Measurements from ENCODE around the gene LAMB1. TPM values are rescaled to one million over a fixed set of nuclear protein-coding genes. Genes with fewer than 3 reads are reported as not detected.

LAMB1 gene
- total RNA-seq, 1 experiment from 2014 or later, result 61.0 TPM

- H3K4me3 ChIP-seq (ENCODE audit: insufficient read depth, low read depth, low read length), result no peak overlapping the region
- H3K36me3 ChIP-seq (replicated peaks; ENCODE audit: control insufficient read depth, insufficient read depth, low read length), result no peaks in the 10 kb centered on the region; the same call in none of the 2 replicates
- DNase-seq, result no peak
- H3K27me3 ChIP-seq (ENCODE audit: control insufficient read depth, insufficient read depth, low read length), result peaks cover 20% of the 10 kb centered on the region
Measured at GRCh38 chr7:107998150-107998549, 4.8 kb downstream of the LAMB1 start.

- peaks cover 4% of the 10 kb centered on the region; the same call in 1 of the 2 replicates for H3K27me3 ChIP-seq (ENCODE audit: control insufficient read depth, insufficient read depth, low read length)
- no peak overlapping the region for H3K4me3 ChIP-seq (ENCODE audit: insufficient read depth, low read depth, low read length)
- H3K36me3 ChIP-seq (replicated peaks; ENCODE audit: control insufficient read depth, insufficient read depth, low read length), result no peaks in the 10 kb centered on the region; the same call in none of the 2 replicates
- DNase-seq, result no peak
Measured at GRCh38 chr7:107996072-107996882, 6.7 kb downstream of the LAMB1 start.

- Histone ChIP-seq H3K36me3 (replicated peaks; ENCODE audit: control insufficient read depth, insufficient read depth, low read length) (no peaks in the 10 kb centered on the region; the same call in none of the 2 replicates), H3K27me3 (ENCODE audit: control insufficient read depth, insufficient read depth, low read length) (no peaks in the 10 kb centered on the region), H3K4me3 (ENCODE audit: insufficient read depth, low read depth, low read length) (no peak overlapping the region)
- peak; percentile 52 for DNase-seq
Measured at GRCh38 chr7:107995184-107996071, 7.5 kb downstream of the LAMB1 start.

GRCh38 chr7:107994421-107995030 is 8.4 kb downstream of the LAMB1 start:
- Histone ChIP-seq H3K36me3 (replicated peaks; ENCODE audit: control insufficient read depth, insufficient read depth, low read length) (no peaks in the 10 kb centered on the region; the same call in none of the 2 replicates), H3K27me3 (ENCODE audit: control insufficient read depth, insufficient read depth, low read length) (no peaks in the 10 kb centered on the region), H3K4me3 (ENCODE audit: insufficient read depth, low read depth, low read length) (no peak overlapping the region)
- DNase-seq, result no peak

- H3K36me3 ChIP-seq (replicated peaks; ENCODE audit: control insufficient read depth, insufficient read depth, low read length), result no peaks in the 10 kb centered on the region; the same call in none of the 2 replicates
- H3K27me3 ChIP-seq (ENCODE audit: control insufficient read depth, insufficient read depth, low read length), result no peaks in the 10 kb centered on the region
- H3K4me3 ChIP-seq (ENCODE audit: insufficient read depth, low read depth, low read length), result no peak overlapping the region
- no peak for DNase-seq
Measured at GRCh38 chr7:107993891-107994291, 9.1 kb downstream of the LAMB1 start.

GRCh38 chr7:107989618-107990373 is 13.2 kb downstream of the LAMB1 start:
- Histone ChIP-seq H3K36me3 (replicated peaks; ENCODE audit: control insufficient read depth, insufficient read depth, low read length) (no peaks in the 10 kb centered on the region; the same call in 1 of the 2 replicates), H3K4me3 (ENCODE audit: insufficient read depth, low read depth, low read length) (no peak overlapping the region), H3K27me3 (ENCODE audit: control insufficient read depth, insufficient read depth, low read length) (no peaks in the 10 kb centered on the region)
- no peak for DNase-seq

- no peak for DNase-seq
- no peaks in the 10 kb centered on the region; the same call in 1 of the 2 replicates for H3K36me3 ChIP-seq (replicated peaks; ENCODE audit: control insufficient read depth, insufficient read depth, low read length)
- no peak overlapping the region for H3K4me3 ChIP-seq (ENCODE audit: insufficient read depth, low read depth, low read length)
- no peaks in the 10 kb centered on the region for H3K27me3 ChIP-seq (ENCODE audit: control insufficient read depth, insufficient read depth, low read length)
Measured at GRCh38 chr7:107982918-107983389, 20.0 kb downstream of the LAMB1 start.

GRCh38 chr7:107982042-107982840 is 20.7 kb downstream of the LAMB1 start:
- H3K36me3 ChIP-seq (replicated peaks; ENCODE audit: control insufficient read depth, insufficient read depth, low read length), result no peaks in the 10 kb centered on the region; the same call in 1 of the 2 replicates
- H3K27me3 ChIP-seq (ENCODE audit: control insufficient read depth, insufficient read depth, low read length), result no peaks in the 10 kb centered on the region
- no peak for DNase-seq
- no peak overlapping the region for H3K4me3 ChIP-seq (ENCODE audit: insufficient read depth, low read depth, low read length)

- no peak for DNase-seq
- H3K36me3 ChIP-seq (replicated peaks; ENCODE audit: control insufficient read depth, insufficient read depth, low read length), result no peaks in the 10 kb centered on the region; the same call in 1 of the 2 replicates
- H3K4me3 ChIP-seq (ENCODE audit: insufficient read depth, low read depth, low read length), result no peak overlapping the region
- H3K27me3 ChIP-seq (ENCODE audit: control insufficient read depth, insufficient read depth, low read length), result no peaks in the 10 kb centered on the region
Measured at GRCh38 chr7:107981466-107981865, 21.5 kb downstream of the LAMB1 start.

- no peaks in the 10 kb centered on the region; the same call in none of the 2 replicates for H3K36me3 ChIP-seq (replicated peaks; ENCODE audit: control insufficient read depth, insufficient read depth, low read length)
- no peaks in the 10 kb centered on the region for H3K27me3 ChIP-seq (ENCODE audit: control insufficient read depth, insufficient read depth, low read length)
- H3K4me3 ChIP-seq (ENCODE audit: insufficient read depth, low read depth, low read length), result no peak overlapping the region
- DNase-seq, result no peak
Measured at GRCh38 chr7:107980671-107981190, 22.2 kb downstream of the LAMB1 start.

- no peaks in the 10 kb centered on the region; the same call in none of the 2 replicates for H3K36me3 ChIP-seq (replicated peaks; ENCODE audit: control insufficient read depth, insufficient read depth, low read length)
- H3K4me3 ChIP-seq (ENCODE audit: insufficient read depth, low read depth, low read length), result no peak overlapping the region
- no peak for DNase-seq
- no peaks in the 10 kb centered on the region for H3K27me3 ChIP-seq (ENCODE audit: control insufficient read depth, insufficient read depth, low read length)
Measured at GRCh38 chr7:107980171-107980570, 22.8 kb downstream of the LAMB1 start.

GRCh38 chr7:107978815-107979408 is 24.0 kb downstream of the LAMB1 start:
- H3K4me3 ChIP-seq (ENCODE audit: insufficient read depth, low read depth, low read length), result no peak overlapping the region
- DNase-seq, result no peak
- H3K36me3 ChIP-seq (replicated peaks; ENCODE audit: control insufficient read depth, insufficient read depth, low read length), result peaks cover 3% of the 10 kb centered on the region
- H3K27me3 ChIP-seq (ENCODE audit: control insufficient read depth, insufficient read depth, low read length), result no peaks in the 10 kb centered on the region
